Loucy (cell line): ENCODE data around the gene GSS.

Experiments used
- H2AFZ ChIP-seq: fragments of 200-600 bp; sonication (generic); 2 replicates; pipeline ENCODE4 v1.6.0; 2016; ENCODE audit warnings: antibody characterized with exemption, mild to moderate bottlenecking, low read length, moderate library complexity
- H3F3A ChIP-seq: fragments of 200-600 bp; 2 replicates; pipeline ENCODE4 v1.6.0; 2016; ENCODE audit warnings: antibody characterized with exemption, low read depth, mild to moderate bottlenecking
- H3K27me3 ChIP-seq: fragments of 200-600 bp; sonication (generic); 2 replicates; pipeline ENCODE4 v1.6.1; 2014; ENCODE audit warnings: low read length, mild to moderate bottlenecking; ENCODE audit not compliant: insufficient read depth, poor library complexity, severe bottlenecking
- H3K36me3 ChIP-seq: fragments of 200-600 bp; sonication (generic); 2 replicates; pipeline ENCODE4 v1.6.1; 2016; ENCODE audit warnings: low read length; ENCODE audit not compliant: insufficient read depth
- H3K4me1 ChIP-seq: fragments of 200-600 bp; sonication (generic); 2 replicates; pipeline ENCODE4 v1.5.1; 2014; ENCODE audit warnings: low read length, mild to moderate bottlenecking; ENCODE audit not compliant: insufficient read depth, poor library complexity, severe bottlenecking
- H3K4me2 ChIP-seq: fragments of 200-600 bp; sonication (generic); 2 replicates; pipeline ENCODE4 v1.6.0; 2014; ENCODE audit warnings: antibody characterized with exemption, low read length, low read depth, mild to moderate bottlenecking; ENCODE audit not compliant: poor library complexity, severe bottlenecking
- H3K4me3 ChIP-seq: fragments of 200-600 bp; sonication (generic); 2 replicates; pipeline ENCODE4 v1.5.1; 2014; ENCODE audit warnings: low read length, mild to moderate bottlenecking, mixed read lengths; ENCODE audit not compliant: poor library complexity, severe bottlenecking
- H3K79me2 ChIP-seq: fragments of 200-600 bp; sonication (generic); 2 replicates; pipeline ENCODE4 v1.6.1; 2014; ENCODE audit warnings: low read length; ENCODE audit not compliant: insufficient read depth
- H3K9ac ChIP-seq: fragments of 200-600 bp; sonication (generic); 2 replicates; pipeline ENCODE4 v1.6.0; 2014; ENCODE audit warnings: mild to moderate bottlenecking, low read depth, low read length, moderate library complexity; ENCODE audit not compliant: poor library complexity, severe bottlenecking
- H3K9me2 ChIP-seq: fragments of 200-600 bp; sonication (generic); replicated peaks from 2 replicates; pipeline ENCODE4 v1.6.1; 2016; ENCODE audit warnings: low read depth, low read length, mixed read lengths
- H3K9me3 ChIP-seq: fragments of 200-600 bp; sonication (generic); 2 replicates; pipeline ENCODE4 v1.6.1; 2014; ENCODE audit warnings: mild to moderate bottlenecking, antibody characterized with exemption, low read length, low read depth; ENCODE audit not compliant: insufficient read depth
- H4K20me1 ChIP-seq: fragments of 200-600 bp; sonication (generic); 2 replicates; pipeline ENCODE4 v1.6.0; 2014; ENCODE audit warnings: antibody characterized with exemption, low read length, mild to moderate bottlenecking; ENCODE audit not compliant: insufficient read depth, poor library complexity, severe bottlenecking
- EZH2phosphoT487 ChIP-seq: fragments of 200-600 bp; IDR thresholded peaks from 2 replicates; pipeline ENCODE4 v1.6.1; 2018; ENCODE audit warnings: antibody characterized with exemption, mild to moderate bottlenecking, moderate library complexity, borderline replicate concordance
- TF ChIP-seq, protein P1 (sequence below): fragments of 200-600 bp; sonication (generic); conservative IDR thresholded peaks from 2 replicates; pipeline ENCODE4 v1.5.1; 2014; ENCODE audit warnings: mild to moderate bottlenecking, antibody characterized with exemption, low read length

GSS gene

DNA sequence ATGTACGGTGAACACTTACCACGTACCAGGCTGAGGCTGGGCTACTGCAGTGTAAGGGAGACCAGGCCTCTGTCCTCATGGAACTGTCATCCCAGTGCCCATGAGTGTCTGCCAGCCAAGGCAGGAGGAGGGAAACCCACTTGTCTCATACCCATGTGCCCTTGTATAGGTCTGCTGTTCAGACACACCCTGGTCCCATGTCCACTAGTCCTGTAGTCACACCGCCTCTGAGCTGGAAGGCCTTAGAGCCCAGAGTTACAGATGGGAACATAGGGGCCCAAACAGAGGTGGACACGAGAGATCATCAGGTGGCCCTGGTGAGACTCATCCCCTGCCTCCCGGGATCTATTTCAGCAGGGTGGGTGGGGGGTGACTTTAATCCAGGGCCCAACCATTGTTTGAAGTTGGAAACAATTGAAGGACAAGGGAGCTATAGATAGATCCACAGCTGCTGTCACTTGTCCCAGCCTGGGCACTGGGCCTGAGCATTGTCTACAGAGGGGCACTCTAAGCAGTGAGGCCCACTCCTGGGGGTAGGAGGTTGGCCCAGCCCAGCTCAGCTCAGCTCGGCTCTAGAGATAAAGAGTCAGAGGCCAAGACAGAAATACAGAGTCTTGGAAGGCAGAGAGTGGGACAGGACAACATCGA lies 14.7 kb upstream of the GSS start:
- H3K4me3 ChIP-seq, result no peak overlapping the region
- no peaks in the 10 kb centered on the region for H3K27me3 ChIP-seq
- H3K9ac ChIP-seq, result no peak overlapping the region
- H3K79me2 ChIP-seq, result no peaks in the 10 kb centered on the region
- no peaks in the 10 kb centered on the region for H3F3A ChIP-seq
- no peaks in the 10 kb centered on the region for H3K9me3 ChIP-seq
- no peaks in the 10 kb centered on the region for H3K4me1 ChIP-seq
- no peak overlapping the region for H2AFZ ChIP-seq
- TF ChIP-seq, protein P1, sequence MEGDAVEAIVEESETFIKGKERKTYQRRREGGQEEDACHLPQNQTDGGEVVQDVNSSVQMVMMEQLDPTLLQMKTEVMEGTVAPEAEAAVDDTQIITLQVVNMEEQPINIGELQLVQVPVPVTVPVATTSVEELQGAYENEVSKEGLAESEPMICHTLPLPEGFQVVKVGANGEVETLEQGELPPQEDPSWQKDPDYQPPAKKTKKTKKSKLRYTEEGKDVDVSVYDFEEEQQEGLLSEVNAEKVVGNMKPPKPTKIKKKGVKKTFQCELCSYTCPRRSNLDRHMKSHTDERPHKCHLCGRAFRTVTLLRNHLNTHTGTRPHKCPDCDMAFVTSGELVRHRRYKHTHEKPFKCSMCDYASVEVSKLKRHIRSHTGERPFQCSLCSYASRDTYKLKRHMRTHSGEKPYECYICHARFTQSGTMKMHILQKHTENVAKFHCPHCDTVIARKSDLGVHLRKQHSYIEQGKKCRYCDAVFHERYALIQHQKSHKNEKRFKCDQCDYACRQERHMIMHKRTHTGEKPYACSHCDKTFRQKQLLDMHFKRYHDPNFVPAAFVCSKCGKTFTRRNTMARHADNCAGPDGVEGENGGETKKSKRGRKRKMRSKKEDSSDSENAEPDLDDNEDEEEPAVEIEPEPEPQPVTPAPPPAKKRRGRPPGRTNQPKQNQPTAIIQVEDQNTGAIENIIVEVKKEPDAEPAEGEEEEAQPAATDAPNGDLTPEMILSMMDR, result no peak
- no peak for TF ChIP-seq EZH2phosphoT487
- H3K9me2 ChIP-seq, result no peaks in the 10 kb centered on the region
- H3K4me2 ChIP-seq, result no peak overlapping the region
- no peaks in the 10 kb centered on the region for H3K36me3 ChIP-seq
- no peaks in the 10 kb centered on the region for H4K20me1 ChIP-seq

DNA sequence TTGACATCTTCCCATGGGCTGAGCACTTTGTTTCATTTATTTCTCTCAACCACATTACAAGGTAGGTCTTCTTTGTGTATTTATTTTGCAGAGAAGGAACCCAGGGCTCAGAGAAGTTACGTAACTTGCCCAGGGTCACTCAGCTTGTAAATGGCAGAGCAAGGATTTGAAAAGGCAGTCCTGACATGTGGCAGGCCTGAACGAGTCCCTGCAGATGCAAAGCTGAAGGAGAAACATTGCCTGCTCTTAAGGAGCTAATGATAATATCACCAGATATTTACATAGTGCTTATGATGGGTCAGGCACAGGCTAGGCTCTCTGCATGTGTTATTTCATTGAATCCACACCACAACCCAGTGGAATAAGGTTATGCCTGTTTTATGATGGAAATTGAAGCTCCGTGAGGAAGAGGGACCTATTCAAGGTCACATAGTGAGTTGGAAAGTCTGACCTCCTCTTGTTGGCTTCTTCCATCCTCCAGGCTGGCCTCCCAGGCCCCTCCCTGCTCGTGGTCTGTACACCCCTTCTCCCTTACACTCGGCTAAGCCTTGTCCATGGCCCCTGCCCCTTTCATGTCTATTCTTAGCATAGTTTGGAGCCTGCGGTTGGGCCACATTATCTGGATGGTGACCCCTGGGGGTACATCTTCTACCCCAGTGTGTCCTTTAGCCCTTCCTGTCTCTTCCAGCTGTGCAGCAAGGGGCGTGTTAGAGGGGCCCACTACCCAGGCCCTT lies 12.6 kb upstream of the GSS start:
- H3K9me3 ChIP-seq, result no peaks in the 10 kb centered on the region
- no peaks in the 10 kb centered on the region for H3K79me2 ChIP-seq
- no peaks in the 10 kb centered on the region for H3F3A ChIP-seq
- no peaks in the 10 kb centered on the region for H3K4me1 ChIP-seq
- no peak overlapping the region for H3K4me2 ChIP-seq
- H3K36me3 ChIP-seq, result no peaks in the 10 kb centered on the region
- no peak overlapping the region for H3K4me3 ChIP-seq
- H3K9me2 ChIP-seq, result no peaks in the 10 kb centered on the region
- H4K20me1 ChIP-seq, result no peaks in the 10 kb centered on the region
- TF ChIP-seq EZH2phosphoT487, result no peak
- TF ChIP-seq, protein P1, result no peak
- H3K9ac ChIP-seq, result no peak overlapping the region
- no peak overlapping the region for H2AFZ ChIP-seq
- H3K27me3 ChIP-seq, result no peaks in the 10 kb centered on the region

DNA sequence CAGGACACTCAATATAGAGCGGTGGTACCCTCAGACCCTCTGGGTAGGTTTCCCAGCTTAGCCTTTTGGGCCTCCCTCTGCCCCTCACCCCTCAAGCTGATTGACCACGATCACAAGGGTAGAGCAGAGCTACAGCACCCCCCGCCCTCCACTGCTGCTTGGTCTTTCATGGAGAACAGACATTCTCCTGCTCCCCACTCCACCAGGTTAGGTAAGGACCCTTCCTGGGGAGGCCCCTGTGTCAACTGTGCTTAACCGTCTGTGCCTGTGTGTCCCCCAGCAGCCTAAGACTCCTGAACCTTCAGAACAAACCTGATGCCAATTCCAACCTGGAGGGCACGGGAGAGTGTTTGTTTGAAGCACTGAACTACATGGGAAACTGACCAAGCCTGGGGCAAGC lies 11.8 kb upstream of the GSS start:
- H3K36me3 ChIP-seq, result no peaks in the 10 kb centered on the region
- H4K20me1 ChIP-seq, result no peaks in the 10 kb centered on the region
- TF ChIP-seq EZH2phosphoT487, result no peak
- TF ChIP-seq, protein P1, result no peak
- no peak overlapping the region for H3K4me2 ChIP-seq
- H2AFZ ChIP-seq, result no peak overlapping the region
- no peaks in the 10 kb centered on the region for H3K9me3 ChIP-seq
- no peaks in the 10 kb centered on the region for H3K9me2 ChIP-seq
- H3K4me1 ChIP-seq, result no peaks in the 10 kb centered on the region
- H3F3A ChIP-seq, result no peaks in the 10 kb centered on the region
- no peaks in the 10 kb centered on the region for H3K79me2 ChIP-seq
- no peaks in the 10 kb centered on the region for H3K27me3 ChIP-seq
- H3K4me3 ChIP-seq, result no peak overlapping the region
- H3K9ac ChIP-seq, result no peak overlapping the region
